H1 (cell line): ENCODE results near the gene KRTAP1-5. TPM values are rescaled to one million over a fixed set of nuclear protein-coding genes. Genes with fewer than 3 reads are reported as not detected.

Source experiments
- CEBPB ChIP-seq: IDR thresholded peaks from 2 replicates; pipeline ENCODE4 v1.6.1; 2012; ENCODE audit warnings: low read depth, low read length
- CHD7 ChIP-seq: fragments of 300-600 bp; sonication (generic); IDR thresholded peaks from 2 replicates; pipeline ENCODE4 v1.7.1; 2012; ENCODE audit warnings: low read length, moderate library complexity, mild to moderate bottlenecking, inconsistent platforms; ENCODE audit not compliant: insufficient replicate concordance
- RFX5 ChIP-seq: IDR thresholded peaks from 2 replicates; pipeline ENCODE4 v1.6.1; 2011; ENCODE audit warnings: low read depth, low read length, improper control_type of control experiment, borderline replicate concordance
- SIN3A ChIP-seq, 2 experiments: IDR thresholded peaks in 1 of 2; conservative IDR thresholded peaks in 1 of 2; 2 replicates each; pipeline ENCODE4 v1.6.1; 2011 to 2012; ENCODE audit warnings: low read length in 2 of 2, improper control_type of control experiment in 1 of 2, low read depth in 1 of 2, mild to moderate bottlenecking in 1 of 2
- SP1 ChIP-seq: IDR thresholded peaks from 2 replicates; pipeline ENCODE4 v1.6.1; 2011; ENCODE audit warnings: low read depth, low read length
- SUZ12 ChIP-seq: fragments of 200-600 bp; sonication (generic); IDR thresholded peaks from 2 replicates; pipeline ENCODE4 v1.6.1; 2012; ENCODE audit warnings: mild to moderate bottlenecking, inconsistent platforms, low read length, moderate library complexity, mixed read lengths
- polyA plus RNA-seq, 7 experiments: library from polyadenylated mRNA; depleted of rRNA in 3 of 7; stranded (reverse) in 5 of 7; unstranded in 2 of 7; fragments of >200 nt in 5 of 7; fragments of 200-250 nt in 2 of 7; gene quantifications; 1 replicate in 5 of 7; 2 replicates in 1 of 7; 4 replicates in 1 of 7; pipeline versions ENCODE4 v1.2.1 to v1.2.3, GENCODE V29; 2011 to 2013; ENCODE audit warnings: missing spikeins in 2 of 7, mixed read lengths in 2 of 7
- total RNA-seq: library from RNA; stranded (reverse); fragmentation: NEBNext Ultra II Directional; extraction: Animal tissue kit (Norgen Biotek cat#: 25700); gene quantifications from 2 replicates; pipeline ENCODE4 v1.2.1, GENCODE V29; 2021

Gene KRTAP1-5
- total and polyA plus RNA-seq, 2 of the 8 experiments (the other 6 are each of a cell fraction or from before 2014, with no cell fraction given) = not detected

DNA sequence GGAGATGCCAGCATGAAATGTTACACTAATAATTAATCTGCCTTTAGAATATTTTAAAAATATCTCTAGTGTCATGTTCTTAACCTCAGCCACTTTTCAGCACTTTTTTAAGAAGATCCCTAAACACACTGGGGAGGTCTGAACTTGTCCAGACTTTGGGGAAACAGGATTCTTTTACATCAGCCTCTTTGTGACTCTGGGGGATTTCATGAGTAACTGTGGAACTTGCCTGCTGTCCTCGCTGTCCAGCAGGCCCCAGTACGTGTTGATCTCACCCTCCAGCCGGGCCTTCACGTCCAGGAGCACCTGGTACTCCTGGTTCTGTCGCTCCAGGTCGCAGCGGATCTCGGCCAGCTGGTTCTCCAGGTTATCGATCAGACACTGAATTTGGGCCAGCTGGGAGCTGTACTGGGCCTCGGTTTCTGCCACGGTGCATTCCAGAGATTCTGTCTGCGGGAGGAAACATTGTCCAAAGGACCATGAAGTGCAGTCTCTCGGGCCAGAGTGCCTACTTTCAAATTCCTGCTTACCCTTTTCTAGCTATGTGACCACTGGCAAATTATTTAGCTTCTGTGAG is 48.3 kb downstream of the KRTAP1-5 start (continued):
- TF ChIP-seq CHD7 = no peak
- no peak for TF ChIP-seq SIN3A (conservative IDR thresholded peaks at IDR 0.05 in 1 of 2, IDR thresholded peaks at IDR 0.05 in 1 of 2; ENCODE audit: low read depth in 1 of 2, low read length in 2 of 2)
- TF ChIP-seq SP1 = no peak
- no peak for TF ChIP-seq SUZ12
- no peak for TF ChIP-seq RFX5
- no peak for TF ChIP-seq CEBPB
